NCI-H128 (cell line): Measurements from ENCODE around the gene GOLGA6A.

Source experiments
- DNase-seq: peaks from one replicate; lab custom pipeline; 2025; ENCODE audit not compliant: unreplicated experiment; lab: John Stamatoyannopoulos, UW

Gene GOLGA6A

DNA sequence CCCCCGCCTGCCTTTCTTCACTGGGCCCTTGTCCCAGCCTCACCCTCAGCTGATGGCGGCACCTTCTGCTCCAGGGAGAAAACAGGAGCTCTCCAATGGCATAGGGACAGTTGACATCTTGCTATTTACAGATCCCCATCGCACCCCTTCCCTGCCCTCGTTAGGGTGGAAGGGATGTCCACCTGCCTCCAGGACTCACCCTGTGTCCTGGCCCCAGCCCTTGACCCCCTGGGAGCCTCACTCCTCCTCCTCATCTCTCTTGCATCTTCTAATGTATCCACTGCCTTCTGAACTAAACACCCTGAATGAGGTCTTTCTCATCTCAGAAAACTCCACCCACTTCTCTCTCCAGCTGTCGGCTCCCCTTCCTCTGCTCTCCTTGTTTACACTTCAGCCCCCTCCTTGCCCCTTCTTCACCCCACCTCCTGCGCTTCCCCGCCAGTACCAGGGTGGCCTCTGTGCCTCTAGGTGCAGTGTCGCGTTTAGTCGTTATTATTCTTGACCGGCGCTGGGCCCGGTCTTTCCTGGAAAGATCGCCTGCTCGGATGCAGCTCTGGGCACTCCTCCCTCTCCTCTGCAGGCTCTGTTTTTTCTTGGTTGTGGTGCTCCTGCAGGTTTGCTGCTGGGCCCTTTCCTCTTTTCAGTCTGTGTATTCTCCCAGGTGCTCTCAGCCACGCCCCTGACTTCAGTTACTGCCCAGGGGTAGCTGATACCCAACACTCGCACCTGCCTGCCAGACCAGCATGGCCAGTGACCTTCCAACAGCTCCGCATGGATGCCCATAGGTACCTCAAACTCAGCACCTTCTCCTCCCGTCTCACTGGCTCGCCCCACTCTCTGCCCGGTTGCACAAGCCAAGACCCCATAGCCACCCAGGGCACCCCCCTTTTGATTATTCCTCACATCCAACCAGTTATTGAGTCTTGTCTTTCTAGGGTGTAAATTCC lies 44.9 kb downstream of the GOLGA6A start:
- no peak for DNase-seq

DNA sequence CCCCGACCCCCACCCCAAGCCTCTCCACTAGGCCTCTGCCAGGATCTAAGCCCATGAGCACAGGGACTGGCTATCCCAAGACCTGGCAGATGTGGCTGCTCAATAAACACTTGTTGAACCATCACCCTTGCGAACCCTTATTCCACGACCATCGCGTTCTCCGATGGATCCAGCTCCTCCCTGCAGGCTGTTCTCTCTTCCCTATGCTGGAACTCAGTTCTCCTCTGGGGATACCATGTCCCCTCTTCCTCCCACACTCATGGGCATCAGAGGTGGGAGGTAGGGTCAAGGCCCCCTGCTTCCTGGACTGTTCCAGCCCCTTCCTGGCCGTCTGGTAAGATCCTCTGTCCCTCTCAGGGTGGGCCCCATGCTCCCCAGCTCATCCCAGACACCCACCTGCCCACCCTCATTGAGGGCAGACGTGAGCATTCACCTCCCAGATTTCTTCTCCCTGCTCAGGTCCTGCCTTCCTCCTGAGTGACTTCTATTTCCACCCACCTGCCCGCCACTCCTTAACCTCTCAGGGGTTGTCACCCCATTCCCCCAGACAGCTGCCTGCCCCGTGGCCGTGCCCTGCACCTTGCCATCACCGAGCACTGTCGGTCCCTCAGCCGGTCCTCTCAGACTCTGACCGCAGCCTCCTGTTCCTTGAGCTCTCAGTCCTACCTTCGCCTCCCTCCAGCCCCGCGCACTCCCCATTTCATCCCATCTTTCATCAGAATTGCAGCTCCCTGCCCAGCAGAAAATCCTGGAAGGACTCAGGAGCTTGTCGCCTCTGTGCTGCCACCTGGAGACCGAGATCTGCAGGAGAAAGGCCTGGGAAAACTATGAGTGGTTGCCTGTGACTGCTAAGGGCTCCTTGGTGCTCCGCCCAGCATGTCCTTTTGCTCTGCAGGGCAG lies 45.8 kb downstream of the GOLGA6A start:
- DNase-seq: no peak

DNA sequence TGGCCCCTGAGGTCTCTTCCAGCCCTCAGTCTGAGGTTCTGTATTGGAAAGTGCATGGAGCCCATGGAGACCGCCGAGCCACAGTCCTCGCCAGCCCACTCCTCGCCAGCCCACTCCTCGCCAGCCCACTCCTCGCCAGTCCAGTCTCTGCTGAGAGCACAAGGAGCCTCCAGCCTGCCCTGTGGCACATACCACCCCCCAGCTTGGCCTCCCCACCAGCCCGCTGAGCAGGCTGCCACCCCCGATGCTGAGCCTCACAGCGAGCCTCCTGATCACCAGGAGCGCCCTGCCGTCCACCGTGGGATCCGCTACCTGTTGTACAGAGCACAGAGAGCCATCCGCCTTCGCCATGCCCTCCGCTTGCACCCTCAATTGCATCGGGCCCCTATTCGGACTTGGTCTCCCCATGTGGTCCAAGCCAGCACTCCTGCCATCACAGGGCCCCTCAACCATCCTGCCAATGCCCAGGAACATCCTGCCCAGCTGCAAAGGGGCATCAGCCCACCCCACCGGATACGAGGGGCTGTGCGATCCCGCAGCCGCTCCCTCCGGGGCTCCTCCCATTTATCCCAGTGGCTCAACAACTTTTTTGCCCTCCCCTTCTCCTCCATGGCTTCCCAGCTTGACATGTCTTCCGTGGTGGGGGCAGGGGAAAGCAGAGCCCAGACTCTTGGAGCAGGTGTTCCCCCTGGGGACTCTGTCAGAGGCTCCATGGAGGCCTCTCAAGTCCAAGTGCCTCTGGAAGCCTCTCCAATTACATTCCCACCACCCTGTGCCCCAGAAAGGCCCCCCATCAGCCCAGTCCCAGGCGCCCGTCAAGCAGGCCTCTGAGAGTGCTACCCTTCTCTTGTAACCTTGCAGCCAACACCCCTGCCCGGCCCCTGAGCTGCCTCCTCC lies 47.0 kb downstream of the GOLGA6A start:
- no peak for DNase-seq

DNA sequence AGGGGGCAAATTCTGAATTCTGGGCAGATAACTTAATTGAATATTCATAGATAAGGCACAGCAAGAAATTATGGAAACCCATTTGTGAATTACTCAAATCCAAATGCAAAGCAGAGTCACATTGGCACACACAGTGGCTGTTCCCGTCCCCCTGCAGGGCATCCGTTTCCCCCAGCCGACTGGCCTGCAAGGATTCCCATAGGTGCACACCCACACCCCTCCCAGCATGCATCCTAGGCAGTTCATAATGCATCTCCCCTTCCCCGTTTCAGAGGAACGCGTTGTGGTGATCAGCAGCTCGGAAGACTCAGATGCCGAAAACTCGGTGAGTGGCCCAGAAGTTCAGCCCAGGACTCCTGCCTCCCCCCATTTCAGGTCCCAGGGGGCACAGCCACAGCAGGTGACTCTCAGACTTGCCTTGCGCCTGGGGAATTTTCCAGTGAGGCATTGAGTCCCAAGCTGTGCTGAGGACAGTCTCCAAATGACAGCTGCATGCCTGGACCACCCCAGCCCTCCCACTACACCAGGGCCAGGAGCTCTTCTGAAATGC lies 48.1 kb downstream of the GOLGA6A start:
- DNase-seq: no peak

DNA sequence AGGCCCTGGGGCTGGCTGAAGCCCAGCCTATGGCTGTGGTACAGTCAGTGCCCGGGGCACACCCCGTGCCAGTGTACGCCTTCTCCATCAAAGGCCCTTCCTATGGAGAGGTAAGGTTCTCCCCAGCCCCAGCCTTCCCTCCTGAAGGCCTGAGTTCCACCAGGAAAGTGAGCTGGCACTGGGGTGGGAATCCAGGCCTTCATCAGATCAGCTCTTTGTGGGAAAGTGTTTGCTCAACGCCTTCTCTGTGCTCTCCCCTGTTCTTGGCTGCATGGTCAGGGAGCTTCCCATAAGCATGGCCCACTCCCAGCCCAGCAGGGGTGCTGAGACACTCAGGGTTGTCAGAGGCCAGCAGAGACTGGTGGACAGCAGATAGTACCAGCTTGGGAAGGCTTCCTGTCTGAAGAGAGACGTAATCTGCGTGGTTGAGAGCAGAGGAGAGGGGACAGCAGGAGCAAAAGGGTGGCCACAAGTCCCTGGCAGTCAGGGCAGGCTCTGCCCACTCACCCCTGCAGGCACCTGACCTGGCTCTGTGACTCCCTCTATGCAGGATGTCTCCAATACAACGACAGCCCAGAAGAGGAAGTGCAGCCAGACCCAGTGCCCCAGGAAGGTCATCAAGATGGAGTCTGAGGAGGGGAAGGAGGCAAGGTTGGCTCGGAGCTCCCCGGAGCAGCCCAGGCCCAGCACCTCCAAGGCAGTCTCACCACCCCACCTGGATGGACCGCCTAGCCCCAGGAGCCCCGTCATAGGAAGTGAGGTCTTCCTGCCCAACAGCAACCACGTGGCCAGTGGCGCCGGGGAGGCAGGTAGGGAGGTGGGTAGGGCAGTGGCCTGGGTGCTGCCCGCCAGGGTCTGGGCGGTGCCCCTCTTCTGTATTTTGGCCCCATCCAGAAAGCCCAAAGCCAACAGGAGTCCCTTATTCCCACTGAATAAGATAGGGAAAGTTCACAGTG lies 49.5 kb downstream of the GOLGA6A start:
- DNase-seq: no peak

DNA sequence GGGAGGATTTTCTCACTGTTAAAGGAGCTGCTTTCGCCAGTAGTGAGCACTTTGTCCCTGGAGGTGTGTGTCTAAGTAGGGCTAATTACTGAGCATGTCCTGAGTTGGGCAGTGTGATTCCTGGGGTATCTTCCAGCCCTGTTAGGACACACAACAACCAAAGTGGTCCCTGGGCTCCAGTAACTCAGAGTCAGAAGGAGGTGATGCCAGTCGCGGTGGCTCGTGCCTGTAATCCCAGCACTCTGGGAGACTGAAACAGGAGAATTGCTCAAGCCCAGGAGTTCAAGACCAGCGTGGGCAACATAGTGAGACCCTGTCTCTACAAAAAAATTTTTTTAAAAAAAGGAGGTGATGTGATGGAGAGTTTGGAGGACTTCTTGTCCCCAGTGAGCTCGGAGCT lies 50.3 kb downstream of the GOLGA6A start:
- no peak for DNase-seq

DNA sequence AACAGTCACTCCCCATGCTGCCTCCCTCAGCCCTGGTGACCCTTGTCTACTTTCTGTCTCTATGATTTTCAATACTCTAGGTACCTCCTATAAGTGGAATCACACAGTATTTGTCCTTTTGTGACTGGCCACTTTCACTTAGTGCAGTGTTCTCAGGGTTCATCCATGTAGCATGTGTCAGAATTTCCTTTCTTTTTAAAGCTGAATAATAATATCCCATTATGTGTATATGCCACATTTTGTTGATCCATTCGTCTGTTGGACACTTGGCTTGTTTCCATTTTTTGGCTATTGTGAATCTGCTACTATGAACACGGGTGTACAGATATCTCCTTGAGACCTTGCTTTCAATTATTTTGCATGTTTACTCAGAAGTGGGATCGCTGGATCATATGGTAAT lies 53.7 kb downstream of the GOLGA6A start:
- no peak for DNase-seq

DNA sequence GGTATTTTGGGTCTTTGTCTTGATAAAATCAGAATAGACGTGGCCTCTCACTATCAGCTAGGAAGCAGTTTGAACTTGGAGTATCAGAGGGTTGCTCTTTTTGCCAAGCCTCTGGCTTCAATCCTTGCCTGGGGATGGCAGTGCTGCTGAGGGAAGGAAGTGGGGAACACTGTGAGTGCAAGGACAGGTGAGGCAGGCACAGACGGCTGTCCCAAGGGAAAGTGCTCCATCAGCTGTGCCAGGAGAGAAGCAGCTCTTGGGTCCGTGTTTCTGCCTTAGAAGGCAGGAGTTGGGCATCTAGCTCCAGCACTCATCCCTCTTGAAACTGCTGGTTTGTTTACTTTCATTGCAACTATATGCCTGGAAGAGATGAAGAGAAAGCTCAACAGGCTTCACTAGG lies 54.7 kb downstream of the GOLGA6A start:
- no peak for DNase-seq

DNA sequence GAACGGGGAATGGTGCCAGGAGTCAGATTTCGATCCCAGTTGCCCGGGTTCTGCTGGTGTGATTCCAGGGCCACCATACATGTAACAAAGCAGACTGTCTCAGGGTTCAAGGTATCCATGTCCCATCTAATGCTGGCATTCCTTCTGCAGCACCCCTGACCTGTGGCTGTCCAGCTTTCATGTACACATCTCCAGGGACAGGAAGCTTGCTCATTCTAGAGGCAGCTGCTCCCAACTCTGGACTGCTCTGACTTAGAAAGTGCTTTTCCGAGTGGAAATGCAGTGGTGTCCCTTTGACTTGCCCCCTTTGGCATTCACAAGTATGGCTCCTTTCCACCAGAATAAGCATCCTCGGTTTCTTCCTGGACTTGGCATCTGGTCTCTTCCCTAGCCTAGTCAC lies 56.9 kb downstream of the GOLGA6A start:
- DNase-seq: no peak

DNA sequence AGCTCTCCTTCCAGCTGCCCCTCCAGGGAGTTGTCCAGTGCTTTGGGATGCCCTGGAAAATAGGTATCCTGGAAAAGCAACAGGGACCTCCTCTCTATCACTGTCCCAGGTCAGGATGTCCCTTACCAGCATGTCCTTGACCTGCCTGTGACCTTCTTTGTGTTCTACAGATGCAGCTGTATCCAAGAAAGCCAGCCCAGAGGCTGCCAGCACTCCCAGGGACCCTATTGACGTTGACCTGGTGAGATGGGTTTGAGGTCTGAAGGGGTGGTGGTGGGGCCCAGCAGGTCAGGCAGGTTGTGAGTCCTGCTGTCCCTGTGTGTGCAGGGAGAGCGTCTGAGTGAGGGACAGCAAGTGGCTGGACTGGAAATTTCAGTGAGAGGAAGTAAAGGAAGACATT lies 57.7 kb downstream of the GOLGA6A start:
- no peak for DNase-seq

DNA sequence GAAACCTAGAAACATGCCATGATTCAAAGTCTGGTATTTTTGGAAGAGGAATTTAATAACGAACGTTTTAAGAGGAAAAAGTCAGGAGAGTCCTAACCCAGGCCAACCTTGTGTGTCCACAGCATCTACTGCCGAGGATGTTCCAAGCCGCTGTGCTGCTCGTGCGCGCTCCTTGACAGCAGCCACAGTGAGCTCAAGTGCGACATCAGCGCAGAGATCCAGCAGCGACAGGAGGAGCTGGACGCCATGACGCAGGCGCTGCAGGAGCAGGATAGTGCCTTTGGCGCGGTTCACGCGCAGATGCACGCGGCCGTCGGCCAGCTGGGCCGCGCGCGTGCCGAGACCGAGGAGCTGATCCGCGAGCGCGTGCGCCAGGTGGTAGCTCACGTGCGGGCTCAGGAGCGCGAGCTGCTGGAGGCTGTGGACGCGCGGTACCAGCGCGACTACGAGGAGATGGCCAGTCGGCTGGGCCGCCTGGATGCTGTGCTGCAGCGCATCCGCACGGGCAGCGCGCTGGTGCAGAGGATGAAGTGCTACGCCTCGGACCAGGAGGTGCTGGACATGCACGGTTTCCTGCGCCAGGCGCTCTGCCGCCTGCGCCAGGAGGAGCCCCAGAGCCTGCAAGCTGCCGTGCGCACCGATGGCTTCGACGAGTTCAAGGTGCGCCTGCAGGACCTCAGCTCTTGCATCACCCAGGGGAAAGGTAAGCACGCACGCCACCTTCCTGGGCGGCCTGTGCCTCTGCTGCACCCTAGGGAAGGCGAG lies 59.5 kb downstream of the GOLGA6A start:
- no peak for DNase-seq
